Osteoblast (primary cell): ENCODE measurements around the gene ST6GAL1. TPM values are rescaled to one million over a fixed set of nuclear protein-coding genes. Genes with fewer than 3 reads are reported as not detected.
"Not testable (repeated sequence)": the region's sequence is repeated elsewhere in the genome, so short reads cannot be mapped to it uniquely, and the experiment has no call there.

Source experiments
- DNase-seq: peaks from one replicate; pipeline ENCODE4 v3.0.0; 2011; ENCODE audit warnings: low spot score, mixed read lengths; ENCODE audit not compliant: insufficient read length; ENCODE audit errors: missing footprints
- H2AFZ ChIP-seq: 2 replicates; pipeline ENCODE4 v1.6.0; 2011; ENCODE audit warnings: mild to moderate bottlenecking, low read length
- H3K27ac ChIP-seq: 2 replicates; pipeline ENCODE4 v1.5.1; 2011; ENCODE audit warnings: mild to moderate bottlenecking, low read depth, low read length, moderate library complexity
- H3K27me3 ChIP-seq: 2 replicates; pipeline ENCODE4 v1.6.0; 2012; ENCODE audit warnings: mild to moderate bottlenecking, control low read depth, inconsistent platforms, low read length, moderate library complexity; ENCODE audit not compliant: insufficient read depth
- H3K36me3 ChIP-seq: 2 replicates; pipeline ENCODE4 v1.5.1; 2011; ENCODE audit warnings: mild to moderate bottlenecking, low read length, control low read depth, moderate library complexity; ENCODE audit not compliant: insufficient read depth
- H3K4me1 ChIP-seq: 2 replicates; pipeline ENCODE4 v1.5.1; 2011; ENCODE audit warnings: mild to moderate bottlenecking, low read length, control low read depth, moderate library complexity; ENCODE audit not compliant: insufficient read depth
- H3K4me2 ChIP-seq: 2 replicates; pipeline ENCODE4 v1.6.0; 2011; ENCODE audit warnings: mild to moderate bottlenecking, low read length; ENCODE audit not compliant: insufficient read depth
- H3K4me3 ChIP-seq: fragments of 200-600 bp; sonication (generic); 3 replicates; pipeline ENCODE4 v1.5.1; 2012; ENCODE audit warnings: mild to moderate bottlenecking, low read length, inconsistent platforms; ENCODE audit not compliant: insufficient read depth
- H3K79me2 ChIP-seq: 2 replicates; pipeline ENCODE4 v1.6.0; 2012; ENCODE audit warnings: mild to moderate bottlenecking, low read length, control low read depth, inconsistent platforms; ENCODE audit not compliant: insufficient read depth
- H3K9me3 ChIP-seq: 2 replicates; pipeline ENCODE4 v1.5.1; 2011; ENCODE audit warnings: low read depth, low read length, control low read depth
- H4K20me1 ChIP-seq: 2 replicates; pipeline ENCODE4 v1.6.0; 2012; ENCODE audit warnings: mild to moderate bottlenecking, low read length, control low read depth; ENCODE audit not compliant: insufficient read depth
- total RNA-seq: library from RNA; depleted of rRNA; stranded (reverse); fragments of >200 nt; gene quantifications from 2 replicates; pipeline ENCODE4 v1.2.3, GENCODE V29; 2012
- TF ChIP-seq, protein P1 (sequence below): IDR thresholded peaks from 2 replicates; pipeline ENCODE4 v1.5.1; 2011; ENCODE audit warnings: mild to moderate bottlenecking, low read depth, low read length, moderate library complexity; ENCODE audit errors: extremely low read depth

The ST6GAL1 gene
- total RNA-seq, 1 donor, result 8.0 TPM

DNA sequence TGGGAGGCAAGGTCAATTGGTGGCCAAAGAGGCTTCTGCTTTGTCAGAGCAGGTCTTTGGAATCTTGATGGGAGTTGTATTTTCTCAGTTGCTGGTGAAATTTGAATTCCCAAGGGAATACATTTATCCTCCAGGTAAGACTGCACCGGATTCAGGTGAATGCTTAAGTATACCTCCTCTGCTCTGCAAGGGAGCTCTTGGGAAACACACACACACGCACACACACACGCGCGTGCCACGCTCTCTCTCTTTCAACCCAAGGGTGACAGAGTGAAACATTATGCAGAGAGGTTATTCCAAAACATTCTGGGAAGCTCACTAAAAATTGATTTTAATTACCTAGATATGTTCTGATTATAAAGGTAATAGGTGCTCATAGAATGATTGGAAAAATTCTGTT lies 33.7 kb downstream of the ST6GAL1 start:
- no peaks in the 10 kb centered on the region for H3K4me1 ChIP-seq

DNA sequence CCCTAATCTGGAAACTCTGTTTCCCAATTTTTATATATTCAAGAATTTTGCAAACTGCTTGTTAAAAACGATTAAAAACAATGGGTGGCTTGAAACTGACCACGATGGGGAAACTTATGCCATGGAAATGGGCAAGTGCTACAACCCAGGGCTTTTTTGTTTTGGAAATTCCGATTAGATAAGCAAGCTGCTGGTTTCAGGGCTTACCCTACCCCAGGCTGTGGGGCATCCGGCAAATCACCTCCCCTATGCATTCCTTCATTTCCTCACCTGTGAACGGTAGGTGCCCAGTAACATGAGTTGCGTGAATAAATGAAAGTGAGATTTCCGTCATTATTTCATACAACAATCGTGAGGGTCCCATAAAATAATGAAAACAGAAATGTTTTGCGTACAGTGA lies 34.3 kb downstream of the ST6GAL1 start:
- Histone ChIP-seq H2AFZ (no peak overlapping the region), H3K27me3 (no peaks in the 10 kb centered on the region), H3K4me3 (no peak overlapping the region), H4K20me1 (peaks cover 2% of the 10 kb centered on the region), H3K79me2 (no peaks in the 10 kb centered on the region), H3K4me2 (no peak overlapping the region), H3K36me3 (no peaks in the 10 kb centered on the region), H3K27ac (no peak overlapping the region), H3K9me3 (no peaks in the 10 kb centered on the region), H3K4me1 (no peaks in the 10 kb centered on the region)
- no peak for DNase-seq
- TF ChIP-seq, protein P1, sequence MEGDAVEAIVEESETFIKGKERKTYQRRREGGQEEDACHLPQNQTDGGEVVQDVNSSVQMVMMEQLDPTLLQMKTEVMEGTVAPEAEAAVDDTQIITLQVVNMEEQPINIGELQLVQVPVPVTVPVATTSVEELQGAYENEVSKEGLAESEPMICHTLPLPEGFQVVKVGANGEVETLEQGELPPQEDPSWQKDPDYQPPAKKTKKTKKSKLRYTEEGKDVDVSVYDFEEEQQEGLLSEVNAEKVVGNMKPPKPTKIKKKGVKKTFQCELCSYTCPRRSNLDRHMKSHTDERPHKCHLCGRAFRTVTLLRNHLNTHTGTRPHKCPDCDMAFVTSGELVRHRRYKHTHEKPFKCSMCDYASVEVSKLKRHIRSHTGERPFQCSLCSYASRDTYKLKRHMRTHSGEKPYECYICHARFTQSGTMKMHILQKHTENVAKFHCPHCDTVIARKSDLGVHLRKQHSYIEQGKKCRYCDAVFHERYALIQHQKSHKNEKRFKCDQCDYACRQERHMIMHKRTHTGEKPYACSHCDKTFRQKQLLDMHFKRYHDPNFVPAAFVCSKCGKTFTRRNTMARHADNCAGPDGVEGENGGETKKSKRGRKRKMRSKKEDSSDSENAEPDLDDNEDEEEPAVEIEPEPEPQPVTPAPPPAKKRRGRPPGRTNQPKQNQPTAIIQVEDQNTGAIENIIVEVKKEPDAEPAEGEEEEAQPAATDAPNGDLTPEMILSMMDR, result no peak

More for the DNA sequence above, 33.7 kb downstream of the ST6GAL1 start:
- TF ChIP-seq, protein P1, result no peak
- Histone ChIP-seq H2AFZ (no peak overlapping the region), H4K20me1 (peaks cover 2% of the 10 kb centered on the region), H3K4me3 (no peak overlapping the region), H3K36me3 (no peaks in the 10 kb centered on the region), H3K27me3 (no peaks in the 10 kb centered on the region), H3K4me2 (no peak overlapping the region), H3K27ac (no peak overlapping the region), H3K79me2 (no peaks in the 10 kb centered on the region), H3K9me3 (no peaks in the 10 kb centered on the region)
- DNase-seq, result no peak

DNA sequence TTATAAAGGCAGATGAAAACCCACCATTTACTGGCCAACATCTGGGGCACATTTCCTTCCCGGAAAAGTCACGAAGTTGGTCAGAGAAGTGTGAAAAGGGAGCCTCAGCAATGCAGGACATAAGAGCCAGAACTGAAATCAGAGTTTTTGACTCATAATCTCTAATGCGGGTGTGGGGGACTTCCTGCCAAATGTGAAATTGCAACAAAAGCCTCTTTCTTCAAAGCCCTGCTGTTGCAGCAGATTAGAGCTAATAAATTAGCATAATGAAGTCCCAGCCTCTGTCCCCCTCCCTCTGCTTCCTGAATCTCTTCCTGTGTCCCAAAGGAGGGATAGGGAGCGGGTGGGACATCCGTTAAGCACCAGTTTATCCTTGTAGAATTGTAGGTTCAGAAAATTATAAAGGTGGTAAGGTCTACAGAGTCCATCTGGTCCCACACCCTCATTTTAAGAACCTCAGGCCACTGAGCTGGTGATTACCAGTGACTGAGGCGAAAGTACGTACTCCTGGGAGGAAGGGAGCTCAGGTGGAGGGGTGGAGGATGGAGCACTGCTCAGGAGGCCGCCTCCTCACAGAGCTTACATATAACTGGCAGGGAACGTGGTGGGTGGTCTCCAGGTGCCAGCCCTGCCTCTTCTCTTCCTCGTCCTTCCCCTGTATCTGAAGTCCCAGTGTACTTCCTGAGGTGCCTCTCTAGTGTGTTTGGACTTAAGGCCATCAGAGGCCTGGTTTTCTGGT lies 35.0 kb downstream of the ST6GAL1 start:
- Histone ChIP-seq H3K9me3 (no peaks in the 10 kb centered on the region), H3K4me3 (no peak overlapping the region), H3K79me2 (no peaks in the 10 kb centered on the region), H4K20me1 (peaks cover 2% of the 10 kb centered on the region), H3K4me1 (no peaks in the 10 kb centered on the region), H3K27ac (no peak overlapping the region), H3K4me2 (no peak overlapping the region), H3K36me3 (no peaks in the 10 kb centered on the region), H2AFZ (no peak overlapping the region), H3K27me3 (no peaks in the 10 kb centered on the region)
- TF ChIP-seq, protein P1, result no peak
- DNase-seq, result no peak

DNA sequence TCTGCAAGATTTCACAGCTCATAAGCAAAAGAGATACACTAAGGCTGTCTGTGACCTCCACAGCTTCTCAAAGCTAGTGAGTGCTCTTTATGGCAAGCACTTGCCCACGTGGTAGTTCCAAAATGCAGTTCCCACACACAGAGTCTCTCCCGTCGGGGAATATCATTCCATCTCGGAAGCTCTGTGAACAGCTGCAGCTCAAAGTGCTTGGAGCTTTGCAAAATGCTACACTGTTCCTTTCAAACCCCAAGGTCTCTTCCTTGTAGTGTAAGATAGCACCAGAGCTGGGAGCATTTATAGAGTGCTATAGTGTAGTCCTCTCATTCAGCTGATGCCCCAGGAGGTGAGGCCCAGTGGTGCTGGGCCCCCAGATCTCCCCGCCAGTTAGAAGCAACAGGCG lies 36.1 kb downstream of the ST6GAL1 start:
- H3K79me2 ChIP-seq, result no peaks in the 10 kb centered on the region
- no peak overlapping the region for H3K4me3 ChIP-seq
- TF ChIP-seq, protein P1, result no peak
- no peak overlapping the region for H3K4me2 ChIP-seq
- peaks cover 2% of the 10 kb centered on the region for H4K20me1 ChIP-seq
- H3K27ac ChIP-seq, result no peak overlapping the region
- no peaks in the 10 kb centered on the region for H3K36me3 ChIP-seq
- H3K4me1 ChIP-seq, result no peaks in the 10 kb centered on the region
- H3K9me3 ChIP-seq, result no peaks in the 10 kb centered on the region
- no peak overlapping the region for H2AFZ ChIP-seq
- H3K27me3 ChIP-seq, result no peaks in the 10 kb centered on the region
- no peak for DNase-seq

DNA sequence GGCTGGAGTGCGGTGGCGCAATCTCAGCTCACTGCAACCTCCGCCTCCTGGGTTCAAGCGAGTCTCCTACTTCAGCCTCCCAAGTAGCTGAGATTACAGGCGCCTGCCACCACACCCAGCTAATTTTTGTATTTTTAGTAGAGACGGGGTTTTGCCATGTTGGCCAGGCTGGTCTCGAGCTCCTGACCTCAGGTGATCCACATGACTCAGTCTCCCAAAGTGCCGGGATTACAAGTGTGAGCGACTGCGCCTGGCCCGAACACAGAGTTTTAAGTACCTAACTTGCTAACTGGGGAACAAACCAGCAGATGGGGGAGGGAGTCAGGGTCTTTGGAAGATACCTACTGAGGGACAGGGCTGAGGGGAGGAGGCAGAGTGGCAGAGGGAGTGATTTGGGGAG lies 36.9 kb downstream of the ST6GAL1 start:
- not testable (repeated sequence) for H3K36me3 ChIP-seq, H3K4me1 ChIP-seq, H4K20me1 ChIP-seq, H3K27me3 ChIP-seq, H2AFZ ChIP-seq, H3K27ac ChIP-seq, H3K9me3 ChIP-seq, H3K4me2 ChIP-seq, DNase-seq, H3K4me3 ChIP-seq, H3K79me2 ChIP-seq
